Spleen (tissue), 7 donors: ENCODE measurements around the gene AK2.

Source experiments
- CTCF ChIP-seq, 11 experiments: fragments of 200-600 bp in 7 of 11; fragments of 450-650 bp in 4 of 11; sonication (generic) in 4 of 11; IDR thresholded peaks in 8 of 11; conservative IDR thresholded peaks in 3 of 11; 1 replicate in 7 of 11; 2 replicates in 4 of 11; pipeline versions ENCODE4 v1.4.0 to v1.8.0; 2016 to 2021; ENCODE audit warnings: antibody characterized with exemption in 11 of 11, inconsistent platforms in 4 of 11, mild to moderate bottlenecking in 1 of 11
- POLR2AphosphoS5 ChIP-seq, 3 donors: sonication (generic); formaldehyde crosslinking; IDR thresholded peaks; one replicate each; pipeline ENCODE4 v1.5.1; 2017; ENCODE audit warnings: antibody characterized with exemption in 3 of 3
- donor health status: DM: no; HTN: no; CAD: no; lungs with moderate emphysema.
- donor health status: DM: no; HTN: no; CAD: no.
- donor health status: DM: no; HTN: no; CAD: no.

- TF ChIP-seq CTCF (IDR thresholded peaks at IDR 0.05 in 8 of 11, conservative IDR thresholded peaks at IDR 0.05 in 3 of 11) (peak; percentile 27 to 79 (median 68)), POLR2AphosphoS5 (IDR thresholded peaks at IDR 0.05) (peak in 2 of 3 donors; percentile 29 to 41)
Measured at GRCh38 chr1:33055210-33056008, 18.7 kb upstream of the AK2 start.
